Right lobe of liver (tissue), 6 donors: ENCODE measurements around the gene STIL. TPM values are rescaled to one million over a fixed set of nuclear protein-coding genes. Genes with fewer than 3 reads are reported as not detected.

Experiments used
- ATAC-seq, 4 donors: fragments of 200-7000 bp; cut with Tn5 transposase; one replicate each; pipeline ENCODE4 v1.9.1; 2020; ENCODE audit warnings: mild to moderate bottlenecking in 4 of 4, moderate library complexity in 4 of 4
- DNase-seq, 3 donors: peaks; one replicate each; pipeline ENCODE4 v3.0.0-alpha.2; 2020
- H3K27ac ChIP-seq, 3 donors: fragments of 200-600 bp; one replicate each; pipeline ENCODE4 v1.8.0; 2022
- H3K27me3 ChIP-seq, 2 donors: fragments of 200-600 bp; one replicate each; pipeline ENCODE4 v1.8.0; 2022
- H3K36me3 ChIP-seq, 4 donors: fragments of 200-600 bp; sonication (generic) in 1 of 4; one replicate each; pipeline versions ENCODE4 v1.5.1 to v1.8.0; 2017 to 2022; ENCODE audit warnings: control low read depth in 1 of 4
- H3K4me1 ChIP-seq, 4 donors: fragments of 200-600 bp; sonication (generic) in 1 of 4; one replicate each; pipeline versions ENCODE4 v1.5.1 to v1.8.0; 2017 to 2022; ENCODE audit warnings: control low read depth in 1 of 4
- H3K4me3 ChIP-seq, 3 donors: fragments of 200-600 bp; one replicate each; pipeline ENCODE4 v1.8.0; 2022
- H3K9me3 ChIP-seq, 4 donors: fragments of 200-600 bp; sonication (generic) in 1 of 4; one replicate each; pipeline versions ENCODE4 v1.5.1 to v1.8.0; 2017 to 2022; ENCODE audit warnings: control low read depth in 1 of 4
- CTCF ChIP-seq, 4 donors: fragments of 200-600 bp in 3 of 4; fragments of 450-650 bp in 1 of 4; IDR thresholded peaks; one replicate each; pipeline versions ENCODE4 v1.5.1 to v1.8.0; 2016 to 2022; ENCODE audit warnings: antibody characterized with exemption in 4 of 4, mild to moderate bottlenecking in 2 of 4
- POLR2A ChIP-seq: fragments of 450-650 bp; IDR thresholded peaks from one replicate; pipeline ENCODE4 v1.6.1; 2017; ENCODE audit warnings: antibody characterized with exemption, mild to moderate bottlenecking
- WGBS: methylation state at CpG from one replicate; pipeline ENCODE4 v1.1.6; 2018; ENCODE audit warnings: low coverage, low lambda C conversion rate; ENCODE audit not compliant: insufficient coverage; ENCODE audit errors: missing lambda C conversion rate; 5-methylcytosine and 5-hydroxymethylcytosine counted together
- intact Hi-C, 2 donors: fragments of 100-400 bp; cut with DNase I; formaldehyde crosslinking; loops; one replicate each; pipeline versions ENCODE4 v1.11.2 to v1.14.1; 2022
- total RNA-seq, 6 experiments: library from RNA; depleted of rRNA in 2 of 6; stranded (reverse); fragments of >200 nt in 2 of 6; fragmentation: NEBNext Ultra II Directional in 3 of 6; extraction: Animal tissue kit (Norgen Biotek cat#: 25700) in 3 of 6; gene quantifications; one replicate each; pipeline versions ENCODE4 v1.1.0 to v1.2.4, GENCODE V29; 2016 to 2023
- donor health status: DM: no; HTN: yes; CAD: no.
- donor health status: DM: no; HTN: no; CAD: no.
- donor health status: DM: no; HTN: no; CAD: no.
- donor health status: DM: no; HTN: yes; CAD: no.
- donor health status: DM: no; HTN: yes; CAD: no.

Gene STIL
- total RNA-seq, 6 experiments from 2014 or later, result 0.61 to 2.5 (median 0.87) TPM

GRCh38 chr1:47249755-47250154 is 64.2 kb downstream of the STIL start:
- no peak for DNase-seq
- Histone ChIP-seq H3K27me3 (no peaks in the 10 kb centered on the region), H3K4me1 (no peaks in the 10 kb centered on the region), H3K4me3 (no peak overlapping the region), H3K9me3 (no peaks in the 10 kb centered on the region), H3K36me3 (no peaks in the 10 kb centered on the region), H3K27ac (no peak overlapping the region)
- WGBS, result 100% methylated on average over 2 of the region's 3 CpGs
- ATAC-seq, result no peak
- TF ChIP-seq CTCF (IDR thresholded peaks at IDR 0.05), result no peak
- no peak for TF ChIP-seq POLR2A
- intact Hi-C loops, result no loop called here

GRCh38 chr1:47244339-47244862 is 69.5 kb downstream of the STIL start:
- no peak overlapping the region for H3K27ac ChIP-seq
- 65% methylated on average over 3 of the region's 3 CpGs for WGBS
- H3K9me3 ChIP-seq, result no peaks in the 10 kb centered on the region
- TF ChIP-seq CTCF (IDR thresholded peaks at IDR 0.05) (no peak), POLR2A (no peak)
- H3K4me3 ChIP-seq, result no peak overlapping the region
- DNase-seq (no peak), ATAC-seq (no peak)
- H3K36me3 ChIP-seq, result no peaks in the 10 kb centered on the region
- intact Hi-C loops, result no loop called here
- H3K4me1 ChIP-seq, result no peaks in the 10 kb centered on the region
- H3K27me3 ChIP-seq, result no peaks in the 10 kb centered on the region

GRCh38 chr1:47243910-47244309 is 70.0 kb downstream of the STIL start:
- no peak for DNase-seq
- ATAC-seq, result peak in 3 of 4 donors; percentile 23 to 46 (median 38)
- intact Hi-C loops, result no loop called here
- TF ChIP-seq POLR2A, result no peak
- no peak for TF ChIP-seq CTCF (IDR thresholded peaks at IDR 0.05)
- no peaks in the 10 kb centered on the region for H3K27me3 ChIP-seq
- no peak overlapping the region for H3K4me3 ChIP-seq
- H3K9me3 ChIP-seq, result no peaks in the 10 kb centered on the region
- WGBS, result 62% methylated on average over 5 of the region's 5 CpGs
- no peaks in the 10 kb centered on the region for H3K36me3 ChIP-seq
- no peaks in the 10 kb centered on the region for H3K4me1 ChIP-seq
- no peak overlapping the region for H3K27ac ChIP-seq

- Histone ChIP-seq H3K9me3 (no peaks in the 10 kb centered on the region), H3K36me3 (no peaks in the 10 kb centered on the region), H3K4me3 (no peak overlapping the region), H3K27ac (peak overlapping the region in 1 of 3 donors; percentile 26), H3K4me1 (no peaks in the 10 kb centered on the region), H3K27me3 (no peaks in the 10 kb centered on the region)
- TF ChIP-seq POLR2A, result no peak
- DNase-seq (no peak), ATAC-seq (peak; percentile 57 to 83 (median 78))
- intact Hi-C loops, result no loop called here
- 41% methylated on average over 5 of the region's 11 CpGs for WGBS
Measured at GRCh38 chr1:47241114-47242113, 72.5 kb downstream of the STIL start.
